HG03571 (cell line): ENCODE data around the gene GNAI2.

Experiments used
- ATAC-seq: cut with Tn5 transposase; IDR thresholded peaks from one replicate; pipeline ENCODE4 v1.9.1; 2021; ENCODE audit not compliant: unreplicated experiment

GNAI2 gene

DNA sequence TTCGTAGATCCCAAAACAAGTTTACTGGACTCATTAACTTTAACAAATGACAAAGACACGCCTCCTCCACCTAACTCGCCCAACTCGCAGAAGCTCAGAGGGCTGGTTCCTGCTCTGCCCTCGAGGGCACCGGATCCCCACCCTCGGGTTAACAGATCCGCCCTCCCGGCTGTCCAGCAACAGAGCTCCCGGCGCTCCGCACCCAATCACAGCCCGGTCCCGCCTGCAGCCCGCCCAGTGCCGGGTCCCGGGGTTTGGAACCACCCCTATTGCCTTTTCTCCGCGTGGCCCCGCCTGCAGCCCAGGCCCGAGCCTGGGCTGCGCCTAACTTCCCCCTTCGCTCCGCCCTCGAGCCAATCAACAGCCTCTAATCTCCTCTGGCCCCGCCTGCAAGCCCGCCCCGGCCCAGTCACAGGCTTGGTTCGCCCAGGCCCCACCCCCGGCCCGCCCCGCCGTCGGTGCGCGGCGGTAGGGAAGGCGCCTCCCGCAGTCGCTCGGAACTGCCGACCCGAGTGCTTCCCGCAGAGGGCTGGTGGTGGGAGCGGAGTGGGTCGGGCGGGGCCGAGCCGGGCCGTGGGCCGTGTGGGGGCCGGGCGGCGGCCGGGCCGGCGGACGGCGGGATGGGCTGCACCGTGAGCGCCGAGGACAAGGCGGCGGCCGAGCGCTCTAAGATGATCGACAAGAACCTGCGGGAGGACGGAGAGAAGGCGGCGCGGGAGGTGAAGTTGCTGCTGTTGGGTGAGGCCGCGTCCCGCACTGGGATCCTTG lies at the start of gene GNAI2:
Gene GNAI2 (plus strand): TSS at position 489 of the 768 bp plus-strand sequence. CDS start 132 bp downstream, at position 621.
- ATAC-seq = peak; percentile 89

DNA sequence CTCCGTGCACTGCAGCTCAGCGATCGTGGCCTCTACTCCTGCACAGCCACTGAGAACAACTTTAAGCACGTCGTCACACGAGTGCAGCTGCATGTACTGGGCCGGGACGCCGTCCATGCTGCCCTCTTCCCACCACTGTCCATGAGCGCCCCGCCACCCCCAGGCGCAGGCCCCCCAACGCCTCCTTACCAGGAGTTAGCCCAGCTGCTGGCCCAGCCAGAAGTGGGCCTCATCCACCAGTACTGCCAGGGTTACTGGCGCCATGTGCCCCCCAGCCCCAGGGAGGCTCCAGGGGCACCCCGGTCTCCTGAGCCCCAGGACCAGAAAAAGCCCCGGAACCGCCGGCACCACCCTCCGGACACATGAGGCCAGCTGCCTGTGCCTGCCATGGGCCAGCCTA lies 48.3 kb upstream of the GNAI2 start:
- no peak for ATAC-seq

DNA sequence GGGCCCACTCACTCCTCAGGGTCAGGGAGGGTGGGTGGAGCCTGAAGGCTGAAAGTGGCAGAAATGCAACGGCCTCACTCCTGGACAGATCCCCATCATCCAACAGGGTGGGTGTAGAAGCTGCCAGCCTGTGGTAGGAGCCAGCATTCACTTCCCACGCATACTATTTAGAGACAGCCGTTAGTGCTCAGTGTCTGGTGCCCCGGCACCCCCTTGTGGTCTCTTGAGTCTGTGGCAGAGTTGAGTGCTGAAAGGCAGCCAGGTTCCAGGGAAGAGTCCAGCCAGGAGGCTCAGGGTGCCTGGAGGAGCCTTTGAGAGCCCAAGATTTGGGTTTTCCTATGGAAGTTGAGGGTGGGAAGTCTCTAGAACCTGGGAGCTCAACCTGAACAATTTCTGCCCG lies 46.7 kb upstream of the GNAI2 start:
- ATAC-seq = no peak

DNA sequence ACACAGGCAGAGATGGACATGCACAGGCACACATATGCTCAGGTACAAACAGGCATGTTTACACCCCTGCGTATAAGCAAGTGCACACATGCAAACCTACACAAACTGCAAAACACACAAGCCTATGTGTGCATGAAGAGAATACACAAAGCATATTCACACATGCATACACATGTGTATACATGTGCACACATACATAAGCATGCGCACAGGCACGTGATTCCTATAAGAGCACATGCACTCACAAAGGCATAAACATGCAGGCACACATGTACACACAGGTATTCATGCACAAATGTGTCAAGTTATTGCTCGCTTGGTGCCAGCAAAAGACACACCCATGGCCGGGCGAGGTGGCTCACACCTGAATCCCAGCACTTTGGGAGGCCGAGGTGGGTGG lies 46.0 kb upstream of the GNAI2 start:
- no peak for ATAC-seq

DNA sequence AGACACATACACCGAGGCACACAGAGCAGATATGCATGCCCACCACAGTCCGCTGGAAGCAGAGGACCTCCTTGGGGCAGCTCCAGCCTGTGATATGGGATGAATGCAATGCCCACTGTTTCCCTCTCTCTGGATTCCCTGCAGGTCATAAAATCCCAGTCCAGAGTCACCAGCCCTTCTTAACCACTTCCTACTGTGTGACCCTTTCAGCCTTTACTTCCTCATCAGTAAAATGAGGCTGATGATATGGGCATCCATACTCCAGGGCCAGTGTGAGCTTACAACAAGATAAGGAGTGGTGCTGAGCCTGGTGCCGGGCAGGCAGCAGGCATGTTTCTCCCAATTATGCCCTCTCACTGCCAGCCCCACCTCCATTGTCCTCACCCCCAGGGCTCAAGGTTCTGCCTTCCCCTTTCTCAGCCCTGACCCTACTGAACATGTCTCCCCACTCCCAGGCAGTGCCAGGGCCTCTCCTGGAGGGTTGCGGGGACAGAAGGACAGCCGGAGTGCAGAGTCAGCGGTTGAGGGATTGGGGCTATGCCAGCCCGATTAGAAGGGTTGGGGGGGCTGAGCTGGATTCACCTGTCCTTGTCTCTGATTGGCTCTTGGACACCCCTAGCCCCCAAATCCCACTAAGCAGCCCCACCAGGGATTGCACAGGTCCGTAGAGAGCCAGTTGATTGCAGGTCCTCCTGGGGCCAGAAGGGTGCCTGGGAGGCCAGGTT lies 44.9 kb upstream of the GNAI2 start, which contains the start of gene GNAT1:
Gene GNAT1 (plus strand): TSS at position 675 of the 725 bp plus-strand sequence. CDS start 116 bp downstream, outside the sequence.
- ATAC-seq = no peak

DNA sequence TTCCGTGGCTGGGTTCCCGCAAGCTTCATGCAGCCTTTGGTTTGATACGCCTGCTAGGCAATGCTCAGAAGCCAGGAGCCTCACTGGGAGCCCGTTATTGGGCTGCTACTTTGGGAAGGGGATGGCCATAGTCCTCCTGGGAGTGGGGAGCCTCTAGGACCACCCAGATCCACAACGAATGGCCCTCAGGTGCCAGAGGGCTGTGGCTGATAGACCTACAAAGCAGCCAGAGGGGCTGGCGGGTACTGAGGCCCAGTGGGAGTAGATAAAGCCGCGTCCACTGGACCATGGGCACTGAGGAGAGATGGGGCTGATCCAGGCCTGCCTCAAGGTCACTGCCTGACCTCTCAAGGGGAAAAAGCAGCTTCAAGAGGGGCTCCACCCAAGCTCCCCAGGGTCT lies 43.9 kb upstream of the GNAI2 start:
- no peak for ATAC-seq

DNA sequence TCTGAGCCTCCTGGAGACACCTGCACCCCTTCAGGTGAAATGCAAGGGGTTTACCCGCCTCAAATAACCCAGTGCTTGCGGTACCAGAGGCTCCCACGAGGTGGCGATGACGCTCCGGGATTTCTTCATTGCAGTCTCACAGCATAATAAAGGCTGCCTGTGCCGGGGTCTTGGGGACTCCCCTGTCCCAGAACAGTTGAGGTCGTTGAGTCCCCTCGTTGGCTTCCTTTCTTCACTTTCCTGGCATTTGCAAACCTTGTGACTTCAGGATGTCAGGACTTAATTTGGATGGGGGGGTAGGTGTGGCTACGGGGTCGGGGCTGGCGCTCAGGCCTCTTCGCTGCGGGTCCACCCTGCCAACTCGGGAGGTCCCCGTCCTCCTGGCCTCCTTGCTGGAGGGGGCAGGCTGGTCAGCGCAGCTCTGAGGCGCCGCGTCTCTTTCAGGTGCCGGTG lies 43.3 kb upstream of the GNAI2 start:
- no peak for ATAC-seq

DNA sequence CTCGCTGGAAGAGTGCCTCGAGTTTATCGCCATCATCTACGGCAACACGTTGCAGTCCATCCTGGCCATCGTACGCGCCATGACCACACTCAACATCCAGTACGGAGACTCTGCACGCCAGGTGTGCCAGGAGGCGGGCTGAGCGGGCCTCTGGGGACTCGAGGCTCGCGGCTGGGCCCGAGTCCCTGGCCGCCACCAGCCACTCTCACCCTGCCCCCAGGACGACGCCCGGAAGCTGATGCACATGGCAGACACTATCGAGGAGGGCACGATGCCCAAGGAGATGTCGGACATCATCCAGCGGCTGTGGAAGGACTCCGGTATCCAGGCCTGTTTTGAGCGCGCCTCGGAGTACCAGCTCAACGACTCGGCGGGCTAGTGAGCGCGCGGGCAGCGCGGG lies 42.7 kb upstream of the GNAI2 start:
- ATAC-seq = no peak

DNA sequence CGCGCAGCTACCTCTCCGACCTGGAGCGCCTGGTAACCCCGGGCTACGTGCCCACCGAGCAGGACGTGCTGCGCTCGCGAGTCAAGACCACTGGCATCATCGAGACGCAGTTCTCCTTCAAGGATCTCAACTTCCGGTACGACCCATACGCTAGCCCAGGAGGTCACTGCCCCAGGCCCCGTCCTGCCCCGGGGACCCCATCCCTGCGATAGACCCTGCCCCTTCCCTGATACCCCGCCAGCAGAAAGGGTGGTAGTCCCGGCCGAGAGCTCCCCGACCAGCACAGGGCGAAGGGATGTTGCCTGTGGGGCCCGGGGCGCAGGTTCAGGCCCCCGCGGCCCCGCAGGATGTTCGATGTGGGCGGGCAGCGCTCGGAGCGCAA lies 42.3 kb upstream of the GNAI2 start:
- ATAC-seq = no peak

DNA sequence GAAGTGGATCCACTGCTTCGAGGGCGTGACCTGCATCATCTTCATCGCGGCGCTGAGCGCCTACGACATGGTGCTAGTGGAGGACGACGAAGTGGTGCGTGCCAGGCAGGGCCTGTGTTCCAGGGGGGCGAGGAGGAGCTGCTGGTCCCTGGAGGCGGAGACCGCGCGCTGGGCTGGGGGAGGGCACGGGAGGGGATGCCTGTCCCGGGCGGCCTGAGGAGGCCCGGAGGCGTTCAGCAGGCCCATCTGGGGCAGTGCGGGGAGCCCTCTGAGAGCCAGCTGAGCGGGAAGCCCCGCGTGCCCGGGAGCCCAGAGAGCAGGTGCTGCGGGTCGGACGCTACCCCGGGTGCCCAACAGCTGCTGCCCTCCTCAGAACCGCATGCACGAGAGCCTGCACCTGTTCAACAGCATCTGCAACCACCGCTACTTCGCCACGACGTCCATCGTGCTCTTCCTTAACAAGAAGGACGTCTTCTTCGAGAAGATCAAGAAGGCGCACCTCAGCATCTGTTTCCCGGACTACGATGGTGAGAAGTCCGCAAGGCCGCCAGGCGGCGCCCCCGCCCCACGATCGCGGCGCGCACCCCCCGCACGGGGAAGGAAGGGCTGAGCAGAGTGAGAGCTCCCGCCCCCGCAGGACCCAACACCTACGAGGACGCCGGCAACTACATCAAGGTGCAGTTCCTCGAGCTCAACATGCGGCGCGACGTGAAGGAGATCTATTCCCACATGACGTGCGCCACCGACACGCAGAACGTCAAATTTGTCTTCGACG lies 41.7 kb upstream of the GNAI2 start:
- ATAC-seq = no peak

DNA sequence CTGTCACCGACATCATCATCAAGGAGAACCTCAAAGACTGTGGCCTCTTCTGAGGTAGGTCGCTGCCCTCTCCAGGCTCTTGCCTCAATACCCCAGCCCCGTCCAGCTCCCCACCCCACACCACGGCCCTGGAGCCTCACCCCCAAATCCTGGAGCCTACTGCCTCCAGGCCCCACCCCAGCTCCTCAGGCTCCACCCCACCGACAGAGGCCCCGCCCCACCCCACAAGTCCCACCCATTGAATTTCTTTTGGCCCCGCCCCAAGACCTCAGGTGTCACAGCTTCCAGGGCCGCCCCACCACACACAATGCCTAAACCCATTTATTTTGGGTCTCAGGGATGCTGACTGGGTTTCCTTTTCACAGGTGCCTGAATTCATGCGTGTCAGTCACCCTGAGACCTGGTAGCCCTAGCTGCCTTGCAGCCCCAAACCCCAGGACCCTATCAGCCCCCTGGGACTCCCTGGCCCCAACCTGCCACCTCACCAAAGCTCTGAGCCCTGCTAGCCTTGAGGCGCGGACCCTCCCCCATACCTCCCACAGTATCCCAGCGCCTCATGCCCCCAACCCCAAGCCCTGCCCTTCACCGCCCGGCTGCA lies 41.0 kb upstream of the GNAI2 start:
- no peak for ATAC-seq

DNA sequence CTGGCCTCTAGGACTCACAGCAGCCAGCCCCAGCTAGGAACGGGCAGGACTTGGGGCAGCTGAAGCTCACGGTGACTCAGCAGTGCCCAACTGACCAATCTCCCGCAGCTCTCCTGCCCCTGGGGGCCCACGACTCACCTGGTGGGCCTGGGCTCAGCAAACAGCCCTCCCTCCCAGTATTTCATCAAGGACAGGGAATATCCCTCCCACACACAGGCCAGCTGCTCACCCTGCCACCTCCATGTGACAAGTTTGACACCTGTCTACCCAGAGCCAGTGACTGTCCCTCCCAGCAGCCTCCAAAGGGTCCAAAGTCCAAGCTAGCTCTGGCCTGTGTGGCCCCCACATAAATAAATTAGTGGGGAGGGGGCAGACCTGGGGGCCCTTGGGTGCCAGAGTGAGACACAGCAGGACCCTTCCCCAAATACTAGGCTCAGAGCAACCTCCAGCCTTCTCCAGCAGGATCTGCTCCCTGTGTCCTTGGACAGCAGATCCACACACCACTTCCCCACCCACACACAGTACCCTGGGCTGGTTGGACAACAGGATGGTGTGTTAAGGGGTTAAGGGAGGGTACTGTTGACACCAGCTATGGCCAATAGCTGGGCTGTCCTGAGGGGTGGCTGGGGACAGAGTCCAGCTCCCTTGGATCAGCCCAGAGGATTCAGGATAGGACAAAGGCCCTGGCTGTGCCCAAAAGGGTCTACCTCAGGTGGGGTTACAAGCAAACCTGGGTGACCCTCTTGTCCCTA lies 40.3 kb upstream of the GNAI2 start:
- no peak for ATAC-seq

DNA sequence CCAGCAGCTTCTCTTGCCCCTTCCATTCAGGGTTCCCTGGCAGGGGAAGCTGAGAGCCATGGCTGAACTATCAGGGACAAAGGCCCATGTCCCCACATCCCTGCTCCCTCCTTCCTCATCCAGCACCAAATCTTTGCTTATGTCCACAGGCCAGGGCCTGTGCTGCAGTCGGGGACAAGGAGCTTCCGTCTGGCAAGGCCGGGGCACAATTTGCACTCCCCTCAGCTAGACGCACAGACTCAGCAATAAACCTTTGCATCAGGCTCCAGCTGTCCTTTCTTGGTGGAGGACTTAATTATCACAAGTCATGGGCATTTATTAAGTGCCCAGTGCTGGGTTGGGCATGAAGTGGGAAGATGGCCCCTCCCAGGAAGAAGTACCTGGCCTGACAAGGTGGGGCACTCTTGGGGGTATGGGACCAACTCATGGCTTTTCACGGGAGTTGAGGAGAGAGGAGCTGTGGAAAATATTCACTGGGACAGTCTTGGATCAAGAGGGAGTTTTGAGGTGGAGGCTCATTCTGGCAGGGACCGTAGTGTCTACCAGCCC lies 39.7 kb upstream of the GNAI2 start:
- ATAC-seq = no peak

DNA sequence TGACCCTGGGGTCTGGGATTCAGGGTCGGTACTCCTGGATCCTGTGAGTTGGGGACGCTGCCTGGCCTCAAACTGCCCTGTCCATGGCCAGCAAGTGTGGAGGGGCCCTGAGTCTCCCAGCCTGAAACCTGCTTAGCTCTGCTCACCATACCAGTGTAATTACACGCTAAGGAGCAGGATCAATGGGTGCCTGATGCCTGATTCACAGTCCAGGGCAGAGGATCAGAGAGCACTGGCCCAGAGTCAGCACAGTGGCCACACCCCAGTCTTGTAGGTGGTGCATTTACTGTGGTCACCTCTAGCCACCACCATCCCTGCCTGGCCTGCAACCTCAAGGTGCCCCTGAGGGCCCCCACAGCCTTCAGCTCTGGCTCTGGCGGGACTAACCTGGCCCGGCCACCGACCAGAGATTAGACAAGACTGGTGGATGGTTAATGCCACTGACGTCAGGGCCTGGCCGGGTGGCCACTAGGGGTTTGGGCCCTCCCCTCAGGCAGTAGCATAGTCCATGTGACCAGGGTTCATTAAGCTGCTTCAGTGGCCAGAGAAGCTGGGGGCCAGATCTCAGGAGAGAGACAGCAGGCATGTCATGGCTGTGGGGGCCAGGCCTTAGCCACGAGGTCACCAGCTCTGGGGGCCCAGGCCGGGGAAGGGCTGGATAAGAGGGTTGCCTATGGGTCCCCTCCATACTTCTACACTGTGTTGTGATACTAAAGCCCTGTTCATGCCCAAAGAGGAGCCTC lies 34.3 kb upstream of the GNAI2 start:
- ATAC-seq = no peak

DNA sequence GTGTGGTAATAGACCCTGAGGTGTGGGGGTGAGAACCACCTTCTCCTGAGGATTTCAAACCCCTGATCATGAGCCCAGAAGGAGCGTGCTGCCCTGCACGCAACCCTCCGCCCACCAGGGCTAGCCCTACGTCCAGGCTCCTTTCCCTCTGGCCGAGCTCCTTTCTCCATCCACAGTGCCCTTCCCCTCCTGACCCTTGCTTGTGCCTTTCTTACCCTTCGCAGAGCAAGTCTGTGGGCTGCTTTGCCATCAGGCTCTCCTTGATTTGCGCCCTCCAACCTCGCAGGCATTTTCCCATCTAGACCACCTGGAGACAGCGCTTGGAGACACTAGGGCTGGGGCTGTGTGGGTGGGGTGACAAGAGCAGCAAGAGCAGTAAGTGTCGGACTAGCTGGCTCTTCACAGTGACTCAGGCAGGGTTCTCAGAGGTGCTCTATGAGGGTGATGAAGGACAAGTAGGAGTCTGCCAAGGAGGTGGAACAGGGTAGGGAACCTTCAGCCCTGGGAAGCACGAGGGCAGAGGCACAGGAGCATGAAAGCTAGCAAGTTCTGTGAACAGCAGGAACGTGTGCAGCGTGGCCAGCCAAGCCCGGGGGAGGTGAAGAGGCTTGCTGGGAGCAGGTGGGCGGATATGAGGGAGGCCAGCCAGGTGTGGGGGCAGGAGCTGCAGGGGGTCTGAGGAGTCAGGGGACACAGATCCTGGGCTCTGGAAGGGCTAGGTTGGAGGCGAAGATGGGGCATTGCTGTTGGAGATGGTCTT lies 33.5 kb upstream of the GNAI2 start:
- no peak for ATAC-seq

DNA sequence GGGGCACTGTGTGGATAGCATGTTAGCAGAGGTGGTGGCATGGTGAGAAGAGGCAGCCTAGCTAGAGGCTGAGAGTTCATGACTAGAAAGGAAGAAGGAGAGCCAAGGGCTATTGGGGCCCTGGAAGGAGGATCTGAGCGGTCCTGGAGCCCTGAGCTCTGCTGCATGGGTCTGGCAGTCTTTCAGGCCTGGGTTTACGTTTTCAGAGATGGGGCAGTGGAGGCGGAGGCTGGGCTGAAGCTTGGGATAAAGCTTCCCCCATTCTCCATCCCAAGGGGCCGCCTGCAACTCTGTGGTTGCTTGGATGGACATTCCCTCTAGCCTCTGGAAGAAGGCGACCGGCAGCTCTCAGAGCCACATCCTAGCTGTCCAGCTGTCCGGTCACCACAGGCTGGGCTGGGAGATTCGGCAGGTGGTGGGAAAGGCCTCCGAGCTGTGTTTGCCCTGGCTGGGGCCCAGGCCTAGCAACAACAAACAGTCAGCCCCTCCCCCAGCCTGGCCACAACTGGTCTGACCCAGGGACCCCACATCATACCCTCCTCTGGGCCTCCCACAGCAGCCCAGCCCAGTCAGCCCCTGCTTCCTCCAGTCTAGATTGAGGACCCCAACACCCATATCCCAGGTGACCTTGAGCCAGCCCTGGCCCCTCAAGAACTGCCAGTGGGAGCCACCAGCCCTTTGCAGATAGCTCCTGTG lies 32.7 kb upstream of the GNAI2 start:
- ATAC-seq = no peak

DNA sequence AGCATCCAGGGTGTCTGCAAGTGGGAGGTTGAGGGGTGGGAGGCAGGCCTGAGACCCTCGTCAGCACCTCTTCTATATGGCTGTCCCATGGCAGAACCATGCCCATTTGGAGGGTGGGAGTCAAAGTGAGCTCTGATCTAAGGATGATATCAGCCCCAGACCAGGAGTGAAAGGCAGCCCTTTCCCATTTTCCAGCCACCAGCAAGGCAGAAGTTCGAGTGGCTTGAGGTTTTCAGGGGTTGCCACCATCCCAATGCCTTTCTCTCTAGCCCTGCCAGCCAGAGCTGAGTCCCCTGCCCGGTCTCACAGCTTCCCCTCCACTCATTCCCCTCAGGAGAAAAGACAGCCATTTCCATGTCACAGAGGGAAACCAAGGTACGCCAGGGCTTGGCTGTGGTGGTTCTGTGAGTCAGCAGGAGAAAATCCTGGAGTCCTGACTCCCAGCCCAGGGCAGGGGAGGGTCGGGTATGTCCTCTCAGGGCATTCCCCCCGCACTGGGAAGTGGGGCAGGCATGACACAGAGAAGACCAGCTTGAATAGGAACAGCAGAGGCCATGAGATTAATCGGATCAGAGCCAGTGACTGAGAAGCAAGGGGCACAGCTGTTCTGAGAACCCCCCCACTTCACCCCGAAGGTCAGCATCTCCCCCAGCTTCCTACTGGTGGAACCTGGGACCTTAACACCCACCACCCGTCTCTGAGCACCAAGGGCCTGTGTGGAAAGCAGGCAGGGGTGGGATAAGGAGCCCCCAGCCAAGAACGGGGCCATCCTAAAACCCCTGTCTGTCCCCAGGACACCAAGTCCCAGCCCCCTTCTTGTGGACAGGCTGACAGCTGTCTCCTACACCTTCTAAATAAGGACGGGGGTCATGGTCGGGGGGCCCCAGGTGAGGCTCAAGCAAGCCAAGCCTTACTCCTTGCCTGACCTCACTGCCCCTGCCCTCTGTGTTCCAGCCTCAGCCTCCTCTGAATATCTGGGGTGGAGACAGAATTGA lies 31.9 kb upstream of the GNAI2 start:
- ATAC-seq = no peak
